Measurements from ENCODE around the gene FBXL16.

GRCh38 chr16:684071-684794 is 21.4 kb downstream of the FBXL16 start, which contains the start of gene JMJD8:
- no peak for TF ChIP-seq EZH2 (IDR thresholded peaks at IDR 0.05; ENCODE audit: low read depth)
- TF ChIP-seq, protein P1, sequence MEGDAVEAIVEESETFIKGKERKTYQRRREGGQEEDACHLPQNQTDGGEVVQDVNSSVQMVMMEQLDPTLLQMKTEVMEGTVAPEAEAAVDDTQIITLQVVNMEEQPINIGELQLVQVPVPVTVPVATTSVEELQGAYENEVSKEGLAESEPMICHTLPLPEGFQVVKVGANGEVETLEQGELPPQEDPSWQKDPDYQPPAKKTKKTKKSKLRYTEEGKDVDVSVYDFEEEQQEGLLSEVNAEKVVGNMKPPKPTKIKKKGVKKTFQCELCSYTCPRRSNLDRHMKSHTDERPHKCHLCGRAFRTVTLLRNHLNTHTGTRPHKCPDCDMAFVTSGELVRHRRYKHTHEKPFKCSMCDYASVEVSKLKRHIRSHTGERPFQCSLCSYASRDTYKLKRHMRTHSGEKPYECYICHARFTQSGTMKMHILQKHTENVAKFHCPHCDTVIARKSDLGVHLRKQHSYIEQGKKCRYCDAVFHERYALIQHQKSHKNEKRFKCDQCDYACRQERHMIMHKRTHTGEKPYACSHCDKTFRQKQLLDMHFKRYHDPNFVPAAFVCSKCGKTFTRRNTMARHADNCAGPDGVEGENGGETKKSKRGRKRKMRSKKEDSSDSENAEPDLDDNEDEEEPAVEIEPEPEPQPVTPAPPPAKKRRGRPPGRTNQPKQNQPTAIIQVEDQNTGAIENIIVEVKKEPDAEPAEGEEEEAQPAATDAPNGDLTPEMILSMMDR (conservative IDR thresholded peaks at IDR 0.05): no peak

Data from PC-9 (cell line).